Epidermal melanocyte (primary cell): Measurements from ENCODE around the gene TIRAP.

Source experiments
- DNase-seq: peaks from one replicate; pipeline ENCODE4 v3.0.0; 2011; ENCODE audit warnings: low spot score; ENCODE audit not compliant: insufficient read length

Gene TIRAP

GRCh38 chr11:126341760-126342161 is 58.9 kb downstream of the TIRAP start:
- DNase-seq: no peak

- DNase-seq: no peak
These were observed 60.2 kb downstream of the TIRAP start for GRCh38 chr11:126343051-126343450.
